ENCODE data around the gene CBY1. TPM values are rescaled to one million over a fixed set of nuclear protein-coding genes. Genes with fewer than 3 reads are reported as not detected.

CBY1 gene
- total and polyA plus RNA-seq, 9 of the 15 experiments (the other 6 are each of a cell fraction or from before 2014, with no cell fraction given), result 5.7 to 19.7 (median 10.8) TPM

DNA sequence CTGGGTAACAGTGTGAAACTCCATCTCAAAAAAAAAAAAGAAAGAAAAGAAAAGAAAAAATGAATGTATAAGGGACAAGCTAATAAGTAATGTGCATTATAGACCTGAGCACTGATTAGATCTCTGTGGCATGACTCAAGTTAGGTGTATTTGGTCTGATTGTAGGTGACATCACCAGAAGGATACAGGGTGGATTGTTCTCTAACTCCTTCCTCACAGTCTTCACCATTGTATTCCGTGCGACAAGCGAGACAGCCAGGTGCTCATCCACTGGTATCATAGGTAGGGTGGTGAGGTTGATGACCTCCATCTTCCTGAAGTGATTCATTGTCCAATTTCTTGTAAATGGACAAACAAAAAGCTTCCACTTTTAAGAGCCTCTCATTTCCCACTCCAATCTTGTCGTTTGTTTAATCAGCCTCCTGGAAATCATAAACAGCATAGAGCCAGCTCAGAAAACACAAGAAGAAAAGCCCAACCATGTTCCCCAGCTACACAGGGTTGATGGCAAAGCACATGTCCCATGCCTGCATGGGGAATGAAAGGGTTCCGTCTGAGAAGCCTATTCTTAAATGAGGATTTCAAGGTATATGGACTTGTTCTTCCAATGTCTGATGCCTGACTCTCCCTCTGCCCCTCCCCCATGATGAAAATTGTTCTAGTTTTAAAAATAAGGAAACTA lies 6.5 kb upstream of the CBY1 start (continued):
- TF ChIP-seq, protein P1, sequence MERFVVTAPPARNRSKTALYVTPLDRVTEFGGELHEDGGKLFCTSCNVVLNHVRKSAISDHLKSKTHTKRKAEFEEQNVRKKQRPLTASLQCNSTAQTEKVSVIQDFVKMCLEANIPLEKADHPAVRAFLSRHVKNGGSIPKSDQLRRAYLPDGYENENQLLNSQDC (CRISPR knock-in tag; IDR thresholded peaks at IDR 0.05), result no peak
- TF ChIP-seq NR2C1 (IDR thresholded peaks at IDR 0.05) (no peak), NR2C1 (tag; IDR thresholded peaks at IDR 0.05) (no peak), NFATC3 (IDR thresholded peaks at IDR 0.05) (no peak), TCF3 (CRISPR knock-in tag; IDR thresholded peaks at IDR 0.05) (no peak), ZNF79 (CRISPR knock-in tag; IDR thresholded peaks at IDR 0.05; ENCODE audit: low read depth) (no peak), ZNF408 (CRISPR knock-in tag; IDR thresholded peaks at IDR 0.05; ENCODE audit: low read depth) (no peak), OTX1 (CRISPR knock-in tag; IDR thresholded peaks at IDR 0.05) (no peak), RFX1 (IDR thresholded peaks at IDR 0.05) (no peak)

DNA sequence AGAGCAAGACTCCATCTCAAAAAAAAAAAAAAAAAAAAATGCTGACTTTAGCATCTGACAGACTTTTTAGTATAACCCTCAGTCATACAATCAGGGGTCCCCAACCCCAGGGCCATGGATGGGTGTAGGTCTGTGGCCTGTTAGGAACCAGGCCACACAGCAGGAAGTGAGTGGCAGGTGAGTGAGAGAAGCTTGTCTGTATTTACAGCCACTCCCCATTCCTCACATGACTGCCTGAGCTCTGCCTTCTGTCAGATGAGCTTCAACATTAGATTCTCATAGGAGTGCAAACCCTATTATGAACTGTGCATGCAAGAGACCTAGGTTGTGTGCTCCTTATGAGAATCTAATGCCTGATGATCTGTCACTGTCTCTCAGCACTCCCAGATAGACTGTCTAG lies 3.6 kb upstream of the CBY1 start:
- Histone ChIP-seq H3K27me3 (ENCODE audit: control insufficient read depth in 2 of 2, insufficient read depth in 2 of 2, low read length in 2 of 2) (no peaks in the 10 kb centered on the region), H3K4me1 (replicated peaks in 1 of 2; ENCODE audit: control insufficient read depth in 2 of 2, insufficient read depth in 2 of 2, low read length in 2 of 2) (peaks cover 9 to 10% of the 10 kb centered on the region in 2 experiments; a peak in 4 of 5 replicates), H4K20me1 (replicated peaks; ENCODE audit: control insufficient read depth, insufficient read depth, low read length) (no peaks in the 10 kb centered on the region), H3K36me3 (ENCODE audit: control insufficient read depth, insufficient read depth, low read length) (no peaks in the 10 kb centered on the region), H3K9me3 (replicated peaks; ENCODE audit: control insufficient read depth, insufficient read depth, low read depth, low read length) (no peaks in the 10 kb centered on the region), H3K4me2 (ENCODE audit: insufficient read depth, low read length) (no peak overlapping the region), H3K9me1 (ENCODE audit: control insufficient read depth, insufficient read depth, low read length) (no peaks in the 10 kb centered on the region), H3K9ac (ENCODE audit: insufficient read depth in 1 of 2, low read depth in 2 of 2, low read length in 2 of 2) (no peak overlapping the region), H3K79me2 (ENCODE audit: control insufficient read depth, insufficient read depth, low read length) (peaks cover 14% of the 10 kb centered on the region; the same call in 2 of the 3 replicates), H3K27ac (ENCODE audit: extremely low read depth, low read depth, low read length) (no peak overlapping the region), H2AFZ (ENCODE audit: low read depth, low read length) (no peak overlapping the region), H3K4me3 (no peak overlapping the region)
- no TSS peak for BruUV-seq (replicated peaks)
- no peak for DNase-seq (ENCODE audit: extremely low read depth in 1 of 4, low spot score in 3 of 4)
- intact Hi-C loops (cut with micrococcal nuclease) (no loop called here), in situ Hi-C loops (cut with MboI) (no loop called here)
- FAIRE-seq, result no peak
- ChIA-PET POLR2A (no interaction called here), CTCF (ENCODE audit: low intra/inter-chr PET ratio) (no interaction called here)
- no peak for ATAC-seq
- TF ChIP-seq LEF1 (IDR thresholded peaks at IDR 0.05) (no peak), ZKSCAN1 (IDR thresholded peaks at IDR 0.05; ENCODE audit: low read depth, low read length) (no peak), ZNF239 (CRISPR knock-in tag; IDR thresholded peaks at IDR 0.05) (no peak), LCOR (CRISPR knock-in tag; IDR thresholded peaks at IDR 0.05) (no peak), YBX1 (IDR thresholded peaks at IDR 0.05) (no peak), RHOXF2B (CRISPR knock-in tag; conservative IDR thresholded peaks at IDR 0.05) (no peak), ZNF184 (CRISPR knock-in tag; IDR thresholded peaks at IDR 0.05) (no peak), RB1 (IDR thresholded peaks at IDR 0.05; ENCODE audit: low read depth) (no peak), MTF1 (CRISPR knock-in tag; IDR thresholded peaks at IDR 0.05; ENCODE audit: borderline replicate concordance) (no peak), POLR2AphosphoS2 (IDR thresholded peaks at IDR 0.05; ENCODE audit: low read length) (no peak), PHTF2 (CRISPR knock-in tag; IDR thresholded peaks at IDR 0.05) (no peak)
- TF ChIP-seq, protein P2, sequence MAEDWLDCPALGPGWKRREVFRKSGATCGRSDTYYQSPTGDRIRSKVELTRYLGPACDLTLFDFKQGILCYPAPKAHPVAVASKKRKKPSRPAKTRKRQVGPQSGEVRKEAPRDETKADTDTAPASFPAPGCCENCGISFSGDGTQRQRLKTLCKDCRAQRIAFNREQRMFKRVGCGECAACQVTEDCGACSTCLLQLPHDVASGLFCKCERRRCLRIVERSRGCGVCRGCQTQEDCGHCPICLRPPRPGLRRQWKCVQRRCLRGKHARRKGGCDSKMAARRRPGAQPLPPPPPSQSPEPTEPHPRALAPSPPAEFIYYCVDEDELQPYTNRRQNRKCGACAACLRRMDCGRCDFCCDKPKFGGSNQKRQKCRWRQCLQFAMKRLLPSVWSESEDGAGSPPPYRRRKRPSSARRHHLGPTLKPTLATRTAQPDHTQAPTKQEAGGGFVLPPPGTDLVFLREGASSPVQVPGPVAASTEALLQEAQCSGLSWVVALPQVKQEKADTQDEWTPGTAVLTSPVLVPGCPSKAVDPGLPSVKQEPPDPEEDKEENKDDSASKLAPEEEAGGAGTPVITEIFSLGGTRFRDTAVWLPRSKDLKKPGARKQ (CRISPR knock-in tag; IDR thresholded peaks at IDR 0.05), result no peak
- TF ChIP-seq, protein P3, sequence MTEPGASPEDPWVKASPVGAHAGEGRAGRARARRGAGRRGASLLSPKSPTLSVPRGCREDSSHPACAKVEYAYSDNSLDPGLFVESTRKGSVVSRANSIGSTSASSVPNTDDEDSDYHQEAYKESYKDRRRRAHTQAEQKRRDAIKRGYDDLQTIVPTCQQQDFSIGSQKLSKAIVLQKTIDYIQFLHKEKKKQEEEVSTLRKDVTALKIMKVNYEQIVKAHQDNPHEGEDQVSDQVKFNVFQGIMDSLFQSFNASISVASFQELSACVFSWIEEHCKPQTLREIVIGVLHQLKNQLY (CRISPR knock-in tag; conservative IDR thresholded peaks at IDR 0.05), result no peak
